Natural killer cell (primary cell): ENCODE data around the gene USF3. TPM values are rescaled to one million over a fixed set of nuclear protein-coding genes. Genes with fewer than 3 reads are reported as not detected.

Experiments
- ATAC-seq, 3 donors: fragments of 150-1000 bp in 2 of 3; fragments of 200-7000 bp in 1 of 3; cut with Tn5 transposase; 1 replicate in 1 of 3; 2 replicates in 2 of 3; pipeline ENCODE4 v1.10.0; 2021; ENCODE audit warnings: mild to moderate bottlenecking in 2 of 3, moderate library complexity in 2 of 3
- DNase-seq, 2 donors: peaks; one replicate each; pipeline versions ENCODE4 v3.0.0 to v3.0.0-alpha.2; 2013 to 2021; ENCODE audit warnings: mixed read lengths in 1 of 2
- H3K27ac ChIP-seq: one replicate; pipeline ENCODE4 v1.5.1; 2013; ENCODE audit warnings: mild to moderate bottlenecking, low read length
- H3K27me3 ChIP-seq: one replicate; pipeline ENCODE4 v1.6.1; 2013; ENCODE audit warnings: low read length; ENCODE audit not compliant: control insufficient read depth, insufficient read depth
- H3K36me3 ChIP-seq: one replicate; pipeline ENCODE4 v1.6.1; 2013; ENCODE audit warnings: low read length; ENCODE audit not compliant: control insufficient read depth, insufficient read depth
- H3K4me1 ChIP-seq: one replicate; pipeline ENCODE4 v1.6.1; 2013; ENCODE audit warnings: low read length; ENCODE audit not compliant: control insufficient read depth, insufficient read depth
- H3K4me3 ChIP-seq: one replicate; pipeline ENCODE4 v1.5.1; 2013; ENCODE audit warnings: low read length
- H3K9me3 ChIP-seq: one replicate; pipeline ENCODE4 v1.6.1; 2013; ENCODE audit warnings: low read length; ENCODE audit not compliant: control insufficient read depth, insufficient read depth
- H3K27ac Mint-ChIP-seq, 2 donors: one replicate each; pipeline ENCODE4 v1.8.0; 2022; ENCODE audit warnings: mild to moderate bottlenecking in 2 of 2, mixed read lengths in 2 of 2, moderate library complexity in 1 of 2
- H3K27me3 Mint-ChIP-seq, 2 donors: one replicate each; pipeline ENCODE4 v1.8.0; 2022; ENCODE audit warnings: low read depth in 2 of 2, mixed read lengths in 2 of 2
- H3K36me3 Mint-ChIP-seq: one replicate; pipeline ENCODE4 v1.8.0; 2022; ENCODE audit warnings: mixed read lengths
- H3K4me1 Mint-ChIP-seq, 2 donors: one replicate each; pipeline ENCODE4 v1.8.0; 2022; ENCODE audit warnings: mixed read lengths in 2 of 2
- H3K4me3 Mint-ChIP-seq: one replicate; pipeline ENCODE4 v1.8.0; 2022; ENCODE audit warnings: mild to moderate bottlenecking, moderate library complexity, mixed read lengths
- H3K9me3 Mint-ChIP-seq, 2 donors: one replicate each; pipeline ENCODE4 v1.8.0; 2022; ENCODE audit warnings: mixed read lengths in 2 of 2
- WGBS: methylation state at CpG from one replicate; pipeline ENCODE4 v1.1.7; 2013; ENCODE audit warnings: missing lambda C conversion rate; ENCODE audit not compliant: insufficient coverage; 5-methylcytosine and 5-hydroxymethylcytosine counted together
- intact Hi-C: fragments of 100-400 bp; cut with micrococcal nuclease; formaldehyde crosslinking; loops from one replicate; pipeline ENCODE4 v1.14.2; 2022
- total RNA-seq, 4 donors: library from RNA; stranded (reverse); fragments of 120-200 nt in 1 of 4; gene quantifications; one replicate each; pipeline versions ENCODE4 v1.2.3 to v1.2.4, GENCODE V29; 2013 to 2022
- TF ChIP-seq, protein P1 (sequence below): fragments of 200-600 bp; IDR thresholded peaks from one replicate; pipeline ENCODE4 v1.8.0; 2022; ENCODE audit warnings: antibody characterized with exemption

The USF3 gene
- total RNA-seq, 3 donors from 2014 or later (not counting 1 experiment from before 2014, with no cell fraction given) = 38.0 to 43.0 (median 41.8) TPM

DNA sequence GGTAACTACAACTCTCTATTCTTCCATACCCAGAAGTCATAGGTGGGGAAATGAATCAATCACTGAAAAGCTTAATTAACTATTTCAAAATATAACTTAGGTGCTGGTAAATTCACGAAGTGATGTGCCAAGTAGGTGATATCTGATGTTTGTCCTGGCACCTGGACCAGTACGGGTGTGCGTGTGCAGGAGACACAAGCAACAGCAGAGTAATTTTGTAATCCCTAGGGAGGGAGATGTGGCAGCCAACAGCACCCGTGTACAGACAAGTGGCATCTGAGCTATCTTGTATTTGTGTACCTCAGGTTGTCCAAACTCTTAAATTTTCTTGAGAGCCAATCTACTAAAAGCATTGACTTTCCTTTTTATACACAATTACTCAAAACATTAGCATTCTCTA lies 22.8 kb downstream of the USF3 start:
- H3K9me3 ChIP-seq = no peaks in the 10 kb centered on the region
- intact Hi-C loops = no loop called here
- WGBS = 83% methylated on average over 4 of the region's 4 CpGs
- DNase-seq = no peak
- H3K4me3 Mint-ChIP-seq = no peak overlapping the region
- H3K27me3 ChIP-seq = no peaks in the 10 kb centered on the region
- no peak overlapping the region for H3K27ac ChIP-seq
- H3K4me1 ChIP-seq = no peaks in the 10 kb centered on the region
- TF ChIP-seq, protein P1, sequence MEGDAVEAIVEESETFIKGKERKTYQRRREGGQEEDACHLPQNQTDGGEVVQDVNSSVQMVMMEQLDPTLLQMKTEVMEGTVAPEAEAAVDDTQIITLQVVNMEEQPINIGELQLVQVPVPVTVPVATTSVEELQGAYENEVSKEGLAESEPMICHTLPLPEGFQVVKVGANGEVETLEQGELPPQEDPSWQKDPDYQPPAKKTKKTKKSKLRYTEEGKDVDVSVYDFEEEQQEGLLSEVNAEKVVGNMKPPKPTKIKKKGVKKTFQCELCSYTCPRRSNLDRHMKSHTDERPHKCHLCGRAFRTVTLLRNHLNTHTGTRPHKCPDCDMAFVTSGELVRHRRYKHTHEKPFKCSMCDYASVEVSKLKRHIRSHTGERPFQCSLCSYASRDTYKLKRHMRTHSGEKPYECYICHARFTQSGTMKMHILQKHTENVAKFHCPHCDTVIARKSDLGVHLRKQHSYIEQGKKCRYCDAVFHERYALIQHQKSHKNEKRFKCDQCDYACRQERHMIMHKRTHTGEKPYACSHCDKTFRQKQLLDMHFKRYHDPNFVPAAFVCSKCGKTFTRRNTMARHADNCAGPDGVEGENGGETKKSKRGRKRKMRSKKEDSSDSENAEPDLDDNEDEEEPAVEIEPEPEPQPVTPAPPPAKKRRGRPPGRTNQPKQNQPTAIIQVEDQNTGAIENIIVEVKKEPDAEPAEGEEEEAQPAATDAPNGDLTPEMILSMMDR = no peak
- H3K9me3 Mint-ChIP-seq = no peaks in the 10 kb centered on the region
- H3K4me3 ChIP-seq = no peak overlapping the region
- no peak for ATAC-seq
- H3K36me3 Mint-ChIP-seq = no peaks in the 10 kb centered on the region
- H3K27me3 Mint-ChIP-seq = no peaks in the 10 kb centered on the region
- no peak overlapping the region for H3K27ac Mint-ChIP-seq
- H3K36me3 ChIP-seq = peaks cover 44% of the 10 kb centered on the region
- peaks cover 11 to 26% of the 10 kb centered on the region in 2 donors for H3K4me1 Mint-ChIP-seq

DNA sequence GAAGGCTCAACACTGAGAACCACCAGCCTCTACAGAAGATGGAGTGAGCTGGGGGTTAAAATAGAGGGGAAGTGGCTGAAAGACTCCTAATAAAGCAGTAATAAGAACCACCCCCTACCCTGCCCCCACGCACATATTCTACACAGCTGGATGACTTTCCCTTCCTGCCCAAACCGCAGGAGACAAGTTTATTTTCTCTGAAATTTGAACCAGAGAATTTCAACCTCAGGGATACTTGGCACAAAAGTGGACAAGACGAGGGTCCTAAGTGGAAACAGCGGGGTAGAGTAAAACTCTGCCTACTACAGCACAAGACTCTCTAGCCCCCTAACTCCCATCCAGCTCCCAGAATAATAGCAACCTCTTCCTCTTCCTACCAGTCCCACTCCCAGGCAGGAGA lies 28.4 kb downstream of the USF3 start:
- no peak overlapping the region for H3K4me3 Mint-ChIP-seq
- ATAC-seq = no peak
- Histone ChIP-seq H3K36me3 (peaks cover 29% of the 10 kb centered on the region), H3K9me3 (no peaks in the 10 kb centered on the region), H3K27me3 (no peaks in the 10 kb centered on the region), H3K4me3 (no peak overlapping the region), H3K27ac (no peak overlapping the region), H3K4me1 (peaks cover 5% of the 10 kb centered on the region)
- peaks cover 13 to 15% of the 10 kb centered on the region in 2 donors for H3K4me1 Mint-ChIP-seq
- intact Hi-C loops = no loop called here
- no peak for DNase-seq
- no peak overlapping the region for H3K27ac Mint-ChIP-seq
- peaks cover 13% of the 10 kb centered on the region for H3K36me3 Mint-ChIP-seq
- WGBS = 49% methylated on average over 4 of the region's 4 CpGs
- no peaks in the 10 kb centered on the region for H3K27me3 Mint-ChIP-seq
- TF ChIP-seq, protein P1 = no peak
- H3K9me3 Mint-ChIP-seq = no peaks in the 10 kb centered on the region

DNA sequence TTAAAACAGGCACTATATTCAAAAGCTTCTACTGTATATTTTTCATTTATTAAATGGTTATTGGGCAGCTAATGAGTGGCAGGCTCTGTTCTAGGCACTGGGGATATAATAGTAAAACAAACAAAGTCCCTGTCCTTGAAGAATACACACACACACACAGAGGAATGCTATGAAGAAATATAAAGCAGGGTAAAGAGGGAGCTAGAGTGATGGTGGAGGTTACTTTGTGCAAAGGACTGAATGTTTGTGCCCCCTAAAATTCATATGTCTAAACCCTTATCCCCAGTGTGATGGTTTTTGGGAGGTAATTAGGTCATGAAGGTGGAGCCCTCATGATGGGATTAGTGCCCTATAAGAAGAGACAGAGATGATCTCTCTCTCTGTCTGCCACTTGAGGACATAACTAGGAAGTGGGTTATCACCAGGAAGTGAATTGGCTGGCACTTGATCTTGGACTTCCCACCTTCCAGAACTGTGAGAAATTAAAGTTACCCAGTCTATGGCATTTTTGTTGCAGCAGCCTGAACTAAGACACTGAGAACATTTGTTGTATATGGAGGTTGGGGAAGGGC lies 31.8 kb downstream of the USF3 start:
- Histone ChIP-seq H3K36me3 (peaks cover 33% of the 10 kb centered on the region), H3K4me3 (no peak overlapping the region), H3K4me1 (peaks cover 5% of the 10 kb centered on the region), H3K9me3 (no peaks in the 10 kb centered on the region), H3K27me3 (no peaks in the 10 kb centered on the region), H3K27ac (no peak overlapping the region)
- H3K9me3 Mint-ChIP-seq = no peaks in the 10 kb centered on the region
- TF ChIP-seq, protein P1 = no peak
- ATAC-seq (peak in 1 of 3 donors; percentile 73), DNase-seq (no peak)
- no peak overlapping the region for H3K4me3 Mint-ChIP-seq
- intact Hi-C loops = no loop called here
- no peaks in the 10 kb centered on the region for H3K27me3 Mint-ChIP-seq
- peaks cover 10 to 18% of the 10 kb centered on the region in 2 donors for H3K4me1 Mint-ChIP-seq
- H3K36me3 Mint-ChIP-seq = peaks cover 28% of the 10 kb centered on the region
- H3K27ac Mint-ChIP-seq = peak overlapping the region; percentile 10 to 42

DNA sequence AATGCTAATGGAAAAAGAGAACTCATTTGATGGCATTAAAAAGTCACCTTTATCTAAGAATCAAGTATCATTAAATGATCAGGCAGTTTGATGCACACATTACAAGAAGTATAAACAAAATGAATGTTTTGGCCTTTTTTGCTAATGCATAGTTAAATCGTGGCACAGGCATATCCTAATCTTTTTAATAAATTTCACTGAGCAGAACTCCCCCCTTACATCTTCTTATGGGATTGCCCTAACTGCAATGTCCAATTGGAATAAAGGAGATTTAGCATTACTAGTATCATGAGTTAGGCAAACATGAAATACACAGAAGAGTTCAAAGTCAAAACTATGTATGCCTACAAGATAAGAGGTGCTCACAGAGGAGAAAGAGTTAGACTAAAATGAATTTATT lies 32.7 kb downstream of the USF3 start:
- Mint-ChIP-seq H3K27me3 (no peaks in the 10 kb centered on the region), H3K36me3 (peaks cover 37% of the 10 kb centered on the region), H3K27ac (peak overlapping the region in 1 of 2 donors; percentile 2), H3K4me3 (no peak overlapping the region), H3K9me3 (no peaks in the 10 kb centered on the region), H3K4me1 (peaks cover 10 to 22% of the 10 kb centered on the region in 2 donors)
- no peak overlapping the region for H3K4me3 ChIP-seq
- H3K9me3 ChIP-seq = no peaks in the 10 kb centered on the region
- 100% methylated on average over 1 of the region's 1 CpG for WGBS
- no peaks in the 10 kb centered on the region for H3K27me3 ChIP-seq
- DNase-seq = no peak
- H3K27ac ChIP-seq = no peak overlapping the region
- ATAC-seq = no peak
- peaks cover 5% of the 10 kb centered on the region for H3K4me1 ChIP-seq
- intact Hi-C loops = no loop called here
- H3K36me3 ChIP-seq = peaks cover 41% of the 10 kb centered on the region
- TF ChIP-seq, protein P1 = no peak
